SU-DHL-6 (cell line): ENCODE measurements around the gene CAPN9.

ENCODE experiments used
- H2AFZ ChIP-seq: fragments of 200-600 bp; sonication (generic); 2 replicates; pipeline ENCODE4 v1.6.1; 2014; ENCODE audit warnings: low read depth, mild to moderate bottlenecking, moderate library complexity, mixed read lengths, antibody characterized with exemption, low read length; ENCODE audit not compliant: severe bottlenecking
- H3F3A ChIP-seq: fragments of 200-600 bp; shearing (Covaris generic); 2 replicates; pipeline ENCODE4 v1.6.0; 2016; ENCODE audit warnings: antibody characterized with exemption, mild to moderate bottlenecking; ENCODE audit not compliant: insufficient read depth
- H3K27ac ChIP-seq: fragments of 200-600 bp; sonication (generic); 2 replicates; pipeline ENCODE4 v1.5.1; 2016; ENCODE audit warnings: low read depth, mild to moderate bottlenecking, low read length, moderate library complexity, mixed read lengths
- H3K27me3 ChIP-seq: fragments of 200-600 bp; sonication (generic), shearing (Covaris generic); 2 replicates; pipeline ENCODE4 v1.6.0; 2014; ENCODE audit warnings: mild to moderate bottlenecking, low read length
- H3K36me3 ChIP-seq: fragments of 200-600 bp; sonication (generic); 2 replicates; pipeline ENCODE4 v1.6.1; 2014; ENCODE audit warnings: mild to moderate bottlenecking, low read length, mixed read lengths
- H3K4me2 ChIP-seq: fragments of 300-600, 200-600 bp; shearing (Covaris generic), sonication (generic); 2 replicates; pipeline ENCODE4 v1.6.0; 2014; ENCODE audit warnings: low read length, low read depth, mild to moderate bottlenecking; ENCODE audit not compliant: poor library complexity, severe bottlenecking
- H3K4me3 ChIP-seq: fragments of 200-600 bp; sonication (generic); 2 replicates; pipeline ENCODE4 v1.5.1; 2014; ENCODE audit warnings: antibody characterized with exemption, low read length, mild to moderate bottlenecking, mixed read lengths; ENCODE audit not compliant: insufficient read depth, poor library complexity, severe bottlenecking
- H3K79me2 ChIP-seq: fragments of 200-600 bp; sonication (generic); 2 replicates; pipeline ENCODE4 v1.6.1; 2014; ENCODE audit warnings: mild to moderate bottlenecking, low read length, moderate library complexity; ENCODE audit not compliant: insufficient read depth
- H3K9ac ChIP-seq: fragments of 200-600 bp; sonication (generic); 2 replicates; pipeline ENCODE4 v1.7.0; 2014; ENCODE audit warnings: mild to moderate bottlenecking, low read length
- H3K9me2 ChIP-seq: fragments of 200-600 bp; sonication (generic); replicated peaks from 2 replicates; pipeline ENCODE4 v1.6.1; 2014; ENCODE audit warnings: low read length; ENCODE audit not compliant: insufficient read depth
- H3K9me3 ChIP-seq: fragments of 200-600 bp; sonication (generic); 2 replicates; pipeline ENCODE4 v1.6.1; 2014; ENCODE audit warnings: low read length, mixed read lengths; ENCODE audit not compliant: insufficient read depth
- H4K20me1 ChIP-seq: fragments of 200-600 bp; sonication (generic); 2 replicates; pipeline ENCODE4 v1.6.1; 2014; ENCODE audit warnings: low read depth, mild to moderate bottlenecking, antibody characterized with exemption, low read length, moderate library complexity, mixed read lengths
- EZH2phosphoT487 ChIP-seq: fragments of 200-600 bp; sonication (generic), shearing (Covaris generic); conservative IDR thresholded peaks from 2 replicates; pipeline ENCODE4 v1.6.1; 2018; ENCODE audit warnings: mild to moderate bottlenecking, antibody characterized with exemption, low read length, moderate library complexity, mixed read lengths
- TF ChIP-seq, protein P1 (sequence below): fragments of 200-600 bp; sonication (generic); IDR thresholded peaks from one replicate; pipeline ENCODE4 v1.5.1; 2017; ENCODE audit warnings: antibody characterized with exemption, mild to moderate bottlenecking, low read length, moderate library complexity; ENCODE audit not compliant: insufficient read depth, poor library complexity, severe bottlenecking

The CAPN9 gene

DNA sequence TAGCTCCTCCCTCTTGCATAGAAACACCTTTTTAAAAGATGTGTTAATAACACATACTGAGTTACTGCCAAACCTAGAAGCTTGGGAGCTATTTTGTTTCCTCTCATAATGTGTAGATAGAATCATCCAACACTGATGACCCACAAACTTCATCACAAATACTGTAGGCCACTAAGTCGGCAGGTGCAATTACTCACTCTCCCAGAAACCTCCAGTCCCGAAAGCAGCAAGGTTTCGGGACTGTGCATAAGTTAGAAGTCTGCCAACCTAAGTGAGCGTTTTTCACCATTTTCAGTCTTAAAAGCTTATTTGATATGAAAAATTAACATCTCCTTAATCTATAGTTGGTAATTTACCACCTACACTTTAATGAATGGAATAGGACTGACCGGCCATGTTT lies 89.2 kb downstream of the CAPN9 start:
- H3K4me2 ChIP-seq, result no peak overlapping the region
- H3K9ac ChIP-seq, result no peak overlapping the region
- no peak for TF ChIP-seq EZH2phosphoT487
- TF ChIP-seq, protein P1, sequence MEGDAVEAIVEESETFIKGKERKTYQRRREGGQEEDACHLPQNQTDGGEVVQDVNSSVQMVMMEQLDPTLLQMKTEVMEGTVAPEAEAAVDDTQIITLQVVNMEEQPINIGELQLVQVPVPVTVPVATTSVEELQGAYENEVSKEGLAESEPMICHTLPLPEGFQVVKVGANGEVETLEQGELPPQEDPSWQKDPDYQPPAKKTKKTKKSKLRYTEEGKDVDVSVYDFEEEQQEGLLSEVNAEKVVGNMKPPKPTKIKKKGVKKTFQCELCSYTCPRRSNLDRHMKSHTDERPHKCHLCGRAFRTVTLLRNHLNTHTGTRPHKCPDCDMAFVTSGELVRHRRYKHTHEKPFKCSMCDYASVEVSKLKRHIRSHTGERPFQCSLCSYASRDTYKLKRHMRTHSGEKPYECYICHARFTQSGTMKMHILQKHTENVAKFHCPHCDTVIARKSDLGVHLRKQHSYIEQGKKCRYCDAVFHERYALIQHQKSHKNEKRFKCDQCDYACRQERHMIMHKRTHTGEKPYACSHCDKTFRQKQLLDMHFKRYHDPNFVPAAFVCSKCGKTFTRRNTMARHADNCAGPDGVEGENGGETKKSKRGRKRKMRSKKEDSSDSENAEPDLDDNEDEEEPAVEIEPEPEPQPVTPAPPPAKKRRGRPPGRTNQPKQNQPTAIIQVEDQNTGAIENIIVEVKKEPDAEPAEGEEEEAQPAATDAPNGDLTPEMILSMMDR, result no peak
- H3K27ac ChIP-seq, result no peak overlapping the region
- H3K9me2 ChIP-seq, result no peaks in the 10 kb centered on the region
- no peaks in the 10 kb centered on the region for H3K9me3 ChIP-seq
- no peak overlapping the region for H2AFZ ChIP-seq
- H3F3A ChIP-seq, result no peaks in the 10 kb centered on the region
- H3K79me2 ChIP-seq, result no peaks in the 10 kb centered on the region
- H3K27me3 ChIP-seq, result peaks cover 3% of the 10 kb centered on the region; the same call in 1 of the 2 replicates
- H3K4me3 ChIP-seq, result no peak overlapping the region
- H4K20me1 ChIP-seq, result no peaks in the 10 kb centered on the region
- no peaks in the 10 kb centered on the region for H3K36me3 ChIP-seq

GRCh38 chr1:230836793-230837192 lies 89.6 kb downstream of the CAPN9 start:
- H3F3A ChIP-seq, result no peaks in the 10 kb centered on the region
- H4K20me1 ChIP-seq, result no peaks in the 10 kb centered on the region
- H2AFZ ChIP-seq, result no peak overlapping the region
- no peak overlapping the region for H3K4me2 ChIP-seq
- no peak overlapping the region for H3K27ac ChIP-seq
- H3K36me3 ChIP-seq, result no peaks in the 10 kb centered on the region
- no peaks in the 10 kb centered on the region for H3K9me2 ChIP-seq
- H3K27me3 ChIP-seq, result peaks cover 3% of the 10 kb centered on the region; the same call in 1 of the 2 replicates
- TF ChIP-seq EZH2phosphoT487, result no peak
- TF ChIP-seq, protein P1, result no peak
- no peak overlapping the region for H3K4me3 ChIP-seq
- H3K9ac ChIP-seq, result no peak overlapping the region
- H3K79me2 ChIP-seq, result no peaks in the 10 kb centered on the region
- H3K9me3 ChIP-seq, result no peaks in the 10 kb centered on the region

DNA sequence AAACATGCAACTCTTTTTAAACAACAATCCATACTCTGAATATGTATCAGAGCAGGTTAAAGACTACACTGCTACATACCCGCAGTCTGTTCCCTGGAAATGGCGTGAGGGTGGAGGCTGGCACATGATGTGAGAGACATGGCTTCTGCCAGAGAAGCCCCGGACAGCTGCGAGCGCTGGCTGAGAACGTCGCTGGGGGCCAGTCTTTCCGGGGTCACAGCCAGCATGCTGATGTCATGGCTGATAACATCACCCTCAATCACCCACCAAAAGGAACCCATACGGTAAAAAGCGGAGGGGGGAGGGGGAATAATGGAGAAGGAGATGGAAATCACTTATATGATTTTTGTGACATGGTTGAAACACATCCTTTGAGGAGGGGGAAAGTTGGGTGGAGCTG lies 92.0 kb downstream of the CAPN9 start:
- no peak overlapping the region for H3K27ac ChIP-seq
- TF ChIP-seq, protein P1, result no peak
- no peak for TF ChIP-seq EZH2phosphoT487
- H3K36me3 ChIP-seq, result no peaks in the 10 kb centered on the region
- H3K9me3 ChIP-seq, result no peaks in the 10 kb centered on the region
- no peak overlapping the region for H3K4me3 ChIP-seq
- H3K9ac ChIP-seq, result no peak overlapping the region
- no peaks in the 10 kb centered on the region for H3F3A ChIP-seq
- no peaks in the 10 kb centered on the region for H3K9me2 ChIP-seq
- no peaks in the 10 kb centered on the region for H3K27me3 ChIP-seq
- no peaks in the 10 kb centered on the region for H4K20me1 ChIP-seq
- H2AFZ ChIP-seq, result no peak overlapping the region
- no peaks in the 10 kb centered on the region for H3K79me2 ChIP-seq
- H3K4me2 ChIP-seq, result no peak overlapping the region

GRCh38 chr1:230842801-230843200 lies 95.6 kb downstream of the CAPN9 start:
- no peak overlapping the region for H3K4me2 ChIP-seq
- no peak for TF ChIP-seq EZH2phosphoT487
- TF ChIP-seq, protein P1, result no peak
- no peak overlapping the region for H2AFZ ChIP-seq
- H3K9me2 ChIP-seq, result no peaks in the 10 kb centered on the region
- H3K9ac ChIP-seq, result no peak overlapping the region
- no peak overlapping the region for H3K27ac ChIP-seq
- H4K20me1 ChIP-seq, result no peaks in the 10 kb centered on the region
- no peaks in the 10 kb centered on the region for H3K36me3 ChIP-seq
- no peaks in the 10 kb centered on the region for H3F3A ChIP-seq
- no peaks in the 10 kb centered on the region for H3K9me3 ChIP-seq
- no peaks in the 10 kb centered on the region for H3K79me2 ChIP-seq
- H3K27me3 ChIP-seq, result no peaks in the 10 kb centered on the region
- no peak overlapping the region for H3K4me3 ChIP-seq
